ENCODE measurements around the gene UBQLNL. TPM values are rescaled to one million over a fixed set of nuclear protein-coding genes. Genes with fewer than 3 reads are reported as not detected.

The UBQLNL gene
- total and polyA plus RNA-seq, 10 of the 15 experiments (the other 5 are each of a cell fraction or from before 2014, with no cell fraction given): 0.13 to 1.6 (median 0.37) TPM

DNA sequence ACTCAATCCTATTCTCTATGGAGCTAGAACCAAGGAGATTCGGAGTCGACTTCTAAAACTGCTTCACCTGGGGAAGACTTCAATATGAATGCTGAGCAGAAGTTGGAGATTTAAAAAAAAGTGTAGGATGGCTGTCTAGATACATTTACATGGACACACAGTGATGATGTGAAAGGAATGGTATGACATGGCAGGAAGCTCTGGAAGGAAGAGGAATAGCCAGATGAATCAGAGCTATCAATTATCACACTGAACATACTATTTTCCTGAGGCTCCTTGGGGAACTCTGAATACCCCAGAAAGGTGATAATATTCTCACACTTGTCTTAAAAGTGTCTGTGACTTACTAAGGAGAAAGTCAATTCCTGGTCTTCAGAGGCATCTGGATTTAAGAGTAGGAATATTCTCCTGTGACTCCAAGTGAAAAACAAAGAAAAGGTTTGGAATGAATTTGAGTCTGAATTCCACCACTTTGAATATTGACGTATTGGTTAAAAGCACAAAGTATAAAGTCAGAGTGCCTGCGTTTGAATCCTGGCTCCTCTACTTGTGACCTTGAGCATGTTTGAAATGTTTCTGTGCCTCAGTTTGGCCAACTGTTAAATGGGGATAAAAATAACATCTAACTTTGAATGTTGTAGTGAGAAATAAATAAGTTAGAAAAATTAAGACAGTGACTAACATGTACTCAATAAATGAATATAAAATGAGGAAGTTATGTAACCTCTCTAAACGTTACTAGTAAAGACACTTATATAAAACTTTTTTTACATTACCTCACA lies 26.7 kb downstream of the UBQLNL start (continued):
- TF ChIP-seq, protein P1, sequence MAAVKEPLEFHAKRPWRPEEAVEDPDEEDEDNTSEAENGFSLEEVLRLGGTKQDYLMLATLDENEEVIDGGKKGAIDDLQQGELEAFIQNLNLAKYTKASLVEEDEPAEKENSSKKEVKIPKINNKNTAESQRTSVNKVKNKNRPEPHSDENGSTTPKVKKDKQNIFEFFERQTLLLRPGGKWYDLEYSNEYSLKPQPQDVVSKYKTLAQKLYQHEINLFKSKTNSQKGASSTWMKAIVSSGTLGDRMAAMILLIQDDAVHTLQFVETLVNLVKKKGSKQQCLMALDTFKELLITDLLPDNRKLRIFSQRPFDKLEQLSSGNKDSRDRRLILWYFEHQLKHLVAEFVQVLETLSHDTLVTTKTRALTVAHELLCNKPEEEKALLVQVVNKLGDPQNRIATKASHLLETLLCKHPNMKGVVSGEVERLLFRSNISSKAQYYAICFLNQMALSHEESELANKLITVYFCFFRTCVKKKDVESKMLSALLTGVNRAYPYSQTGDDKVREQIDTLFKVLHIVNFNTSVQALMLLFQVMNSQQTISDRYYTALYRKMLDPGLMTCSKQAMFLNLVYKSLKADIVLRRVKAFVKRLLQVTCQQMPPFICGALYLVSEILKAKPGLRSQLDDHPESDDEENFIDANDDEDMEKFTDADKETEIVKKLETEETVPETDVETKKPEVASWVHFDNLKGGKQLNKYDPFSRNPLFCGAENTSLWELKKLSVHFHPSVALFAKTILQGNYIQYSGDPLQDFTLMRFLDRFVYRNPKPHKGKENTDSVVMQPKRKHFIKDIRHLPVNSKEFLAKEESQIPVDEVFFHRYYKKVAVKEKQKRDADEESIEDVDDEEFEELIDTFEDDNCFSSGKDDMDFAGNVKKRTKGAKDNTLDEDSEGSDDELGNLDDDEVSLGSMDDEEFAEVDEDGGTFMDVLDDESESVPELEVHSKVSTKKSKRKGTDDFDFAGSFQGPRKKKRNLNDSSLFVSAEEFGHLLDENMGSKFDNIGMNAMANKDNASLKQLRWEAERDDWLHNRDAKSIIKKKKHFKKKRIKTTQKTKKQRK (IDR thresholded peaks at IDR 0.05; ENCODE audit: low read depth, low read length): no peak
- no peak for TF ChIP-seq ETV6 (conservative IDR thresholded peaks at IDR 0.05 in 1 of 2, IDR thresholded peaks at IDR 0.05 in 1 of 2; ENCODE audit: borderline replicate concordance in 1 of 2, low read depth in 1 of 2)
- TF ChIP-seq, protein P2, sequence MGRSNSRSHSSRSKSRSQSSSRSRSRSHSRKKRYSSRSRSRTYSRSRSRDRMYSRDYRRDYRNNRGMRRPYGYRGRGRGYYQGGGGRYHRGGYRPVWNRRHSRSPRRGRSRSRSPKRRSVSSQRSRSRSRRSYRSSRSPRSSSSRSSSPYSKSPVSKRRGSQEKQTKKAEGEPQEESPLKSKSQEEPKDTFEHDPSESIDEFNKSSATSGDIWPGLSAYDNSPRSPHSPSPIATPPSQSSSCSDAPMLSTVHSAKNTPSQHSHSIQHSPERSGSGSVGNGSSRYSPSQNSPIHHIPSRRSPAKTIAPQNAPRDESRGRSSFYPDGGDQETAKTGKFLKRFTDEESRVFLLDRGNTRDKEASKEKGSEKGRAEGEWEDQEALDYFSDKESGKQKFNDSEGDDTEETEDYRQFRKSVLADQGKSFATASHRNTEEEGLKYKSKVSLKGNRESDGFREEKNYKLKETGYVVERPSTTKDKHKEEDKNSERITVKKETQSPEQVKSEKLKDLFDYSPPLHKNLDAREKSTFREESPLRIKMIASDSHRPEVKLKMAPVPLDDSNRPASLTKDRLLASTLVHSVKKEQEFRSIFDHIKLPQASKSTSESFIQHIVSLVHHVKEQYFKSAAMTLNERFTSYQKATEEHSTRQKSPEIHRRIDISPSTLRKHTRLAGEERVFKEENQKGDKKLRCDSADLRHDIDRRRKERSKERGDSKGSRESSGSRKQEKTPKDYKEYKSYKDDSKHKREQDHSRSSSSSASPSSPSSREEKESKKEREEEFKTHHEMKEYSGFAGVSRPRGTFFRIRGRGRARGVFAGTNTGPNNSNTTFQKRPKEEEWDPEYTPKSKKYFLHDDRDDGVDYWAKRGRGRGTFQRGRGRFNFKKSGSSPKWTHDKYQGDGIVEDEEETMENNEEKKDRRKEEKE (IDR thresholded peaks at IDR 0.05): no peak
- no peak for TF ChIP-seq ZNF384 (IDR thresholded peaks at IDR 0.05; ENCODE audit: borderline replicate concordance, low read depth, low read length)
- TF ChIP-seq HDAC6 (IDR thresholded peaks at IDR 0.05; ENCODE audit: unreplicated experiment): no peak
- TF ChIP-seq GABPA (IDR thresholded peaks at IDR 0.05; ENCODE audit: low read depth): no peak
